Panc1 (cell line): Measurements from ENCODE around the gene POLD3. TPM values are rescaled to one million over a fixed set of nuclear protein-coding genes. Genes with fewer than 3 reads are reported as not detected.

Experiments
- ATAC-seq: fragments of 200-7000 bp; cut with Tn5 transposase; 2 replicates; pipeline ENCODE4 v1.9.1; 2020; ENCODE audit warnings: mild to moderate bottlenecking, moderate library complexity
- BruUV-seq: library from RNA; stranded (reverse); fragments of 400-500 nt; replicated peaks from 2 replicates; lab custom pipeline; 2021; lab: Mats Ljungman, UMichigan
- CTCF ChIA-PET: fragments of 300-600 bp; sonication (Branson Sonifier 250); formaldehyde crosslinking; loops from one replicate; lab custom pipeline; 2022; ENCODE audit warnings: antibody characterized with exemption; lab: Charles Lee
- POLR2A ChIA-PET: fragments of 300-600 bp; sonication (Branson Sonifier 250); formaldehyde crosslinking; loops from one replicate; lab custom pipeline; 2022; ENCODE audit warnings: antibody characterized with exemption; lab: Charles Lee
- DNase-seq: peaks from one replicate; pipeline ENCODE4 v3.0.0-alpha.2; 2010; ENCODE audit warnings: low read depth, low spot score
- H3K27ac ChIP-seq: 2 replicates; pipeline ENCODE4 v1.5.1; 2011; ENCODE audit warnings: mild to moderate bottlenecking, low read length, inconsistent platforms
- H3K27me3 ChIP-seq: fragments of 200-500 bp; sonication (Bioruptor generic); 2 replicates; pipeline ENCODE4 v1.6.0; 2014; ENCODE audit warnings: low read length, inconsistent platforms; ENCODE audit not compliant: control insufficient read depth, insufficient read depth
- H3K36me3 ChIP-seq: fragments of 200-500 bp; sonication (Bioruptor generic); 2 replicates; pipeline ENCODE4 v1.5.1; 2014; ENCODE audit warnings: inconsistent platforms, mild to moderate bottlenecking, low read length, moderate library complexity; ENCODE audit not compliant: control insufficient read depth, insufficient read depth
- H3K4me1 ChIP-seq: 2 replicates; pipeline ENCODE4 v1.5.1; 2011; ENCODE audit warnings: inconsistent platforms, mild to moderate bottlenecking, low read length, moderate library complexity; ENCODE audit not compliant: control insufficient read depth, insufficient read depth
- H3K4me3 ChIP-seq, 2 experiments: 2 replicates each; pipeline ENCODE4 v1.5.1; 2011 to 2012; ENCODE audit warnings: low read depth in 2 of 2, low read length in 2 of 2, mild to moderate bottlenecking in 2 of 2, inconsistent platforms in 1 of 2, moderate library complexity in 1 of 2
- H3K9me3 ChIP-seq: fragments of 200-500 bp; sonication (Bioruptor generic); 2 replicates; pipeline ENCODE4 v1.5.1; 2014; ENCODE audit warnings: low read depth, mild to moderate bottlenecking, inconsistent platforms, low read length, moderate library complexity; ENCODE audit not compliant: control insufficient read depth, insufficient read depth
- POLR2AphosphoS5 ChIP-seq: IDR thresholded peaks from 2 replicates; pipeline ENCODE4 v1.6.1; 2012; ENCODE audit warnings: mild to moderate bottlenecking, low read depth, low read length, moderate library complexity
- SIN3A ChIP-seq: IDR thresholded peaks from 2 replicates; pipeline ENCODE4 v1.6.1; 2012; ENCODE audit warnings: low read depth, mild to moderate bottlenecking, low read length, moderate library complexity, borderline replicate concordance; ENCODE audit not compliant: insufficient read depth
- TCF7L2 ChIP-seq: IDR thresholded peaks from 2 replicates; pipeline ENCODE4 v1.6.1; 2011; ENCODE audit warnings: mild to moderate bottlenecking, low read depth, low read length, inconsistent platforms
- in situ Hi-C: cut with HindIII; loops from 2 replicates; pipeline ENCODE4 v1.10.0; 2016; ENCODE audit warnings: low sequenced_read_pairs, low pct_unique_long_range_greater_than_20kb
- intact Hi-C: fragments of 100-400 bp; cut with micrococcal nuclease; formaldehyde crosslinking; loops from one replicate; pipeline ENCODE4 v1.10.0; 2022; ENCODE audit not compliant: unreplicated experiment
- total RNA-seq: library from RNA; stranded (reverse); gene quantifications from one replicate; pipeline ENCODE4 v1.2.1, GENCODE V29; 2021; ENCODE audit not compliant: unreplicated experiment
- TF ChIP-seq, protein P1 (sequence below), 2 experiments: IDR thresholded peaks; 2 replicates each; pipeline ENCODE4 v1.6.1; 2011 to 2012; ENCODE audit warnings: low read depth in 2 of 2, control low read depth in 1 of 2, low read length in 1 of 2, mild to moderate bottlenecking in 1 of 2, moderate library complexity in 1 of 2; ENCODE audit not compliant: insufficient read depth in 1 of 2
- TF ChIP-seq, protein P2 (sequence below): fragments of 450-650 bp; IDR thresholded peaks from 2 replicates; pipeline ENCODE4 v1.5.1; 2017; ENCODE audit warnings: mild to moderate bottlenecking

The POLD3 gene
- total RNA-seq, 1 experiment from 2014 or later = 31.7 TPM

DNA sequence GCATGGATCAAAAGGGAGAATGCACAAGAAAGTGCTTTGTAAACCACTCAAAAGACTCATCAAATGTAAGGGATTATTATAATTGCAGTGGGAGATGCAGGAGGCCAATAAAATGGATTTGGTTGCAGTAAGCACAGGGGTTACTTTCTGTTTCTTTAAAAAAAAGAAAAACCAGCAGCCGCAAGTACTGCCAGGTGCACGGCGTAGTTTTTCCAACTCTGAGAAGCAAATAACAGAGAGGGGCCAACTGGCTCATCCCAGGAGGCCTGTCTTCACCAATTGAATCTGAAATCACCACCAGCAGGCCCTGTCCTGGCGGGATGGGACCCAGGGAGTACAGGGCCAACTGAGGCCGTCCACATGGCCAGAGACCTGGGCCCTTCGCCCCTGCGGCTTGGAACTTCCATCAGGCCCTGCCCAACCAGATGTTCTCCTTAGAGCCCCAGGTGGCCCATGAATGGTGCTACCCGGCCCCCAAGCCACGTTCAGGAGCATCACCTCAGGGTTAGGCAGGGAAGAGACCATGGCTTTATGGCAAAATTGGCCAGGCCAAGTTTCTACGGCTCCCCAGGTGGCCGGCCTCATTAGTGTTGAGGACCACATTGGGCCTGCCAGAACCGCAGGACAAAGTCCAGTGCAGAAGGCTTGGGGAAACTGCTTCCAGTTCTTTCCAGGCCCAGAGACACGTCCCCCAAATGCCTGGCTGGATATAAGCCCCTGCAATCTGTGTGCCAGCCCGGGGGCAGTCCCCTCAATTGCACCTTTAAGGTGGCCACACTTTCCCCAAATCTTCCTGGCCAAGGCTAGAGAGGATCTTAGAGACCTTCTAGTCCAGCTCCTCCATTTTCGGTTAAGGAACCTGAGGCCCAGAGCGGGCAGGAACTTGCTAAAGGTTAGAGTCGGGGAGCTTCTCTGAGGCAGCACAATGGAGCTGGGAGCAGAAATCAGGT lies 77.1 kb downstream of the POLD3 start:
- Histone ChIP-seq H3K4me1 (no peaks in the 10 kb centered on the region), H3K9me3 (no peaks in the 10 kb centered on the region), H3K27me3 (no peaks in the 10 kb centered on the region), H3K36me3 (no peaks in the 10 kb centered on the region), H3K4me3 (no peak overlapping the region), H3K27ac (no peak overlapping the region)
- ChIA-PET POLR2A (interaction anchor here (0.6 kb wide), 1 partner anchor 1397 kb away, joined by 3 read pairs; no protein-coding TSS in a partner anchor), CTCF (no interaction called here)
- DNase-seq (no peak), ATAC-seq (no peak)
- intact Hi-C loops = no loop called here
- no TSS peak for BruUV-seq
- in situ Hi-C loops = no loop called here
- TF ChIP-seq, protein P1, sequence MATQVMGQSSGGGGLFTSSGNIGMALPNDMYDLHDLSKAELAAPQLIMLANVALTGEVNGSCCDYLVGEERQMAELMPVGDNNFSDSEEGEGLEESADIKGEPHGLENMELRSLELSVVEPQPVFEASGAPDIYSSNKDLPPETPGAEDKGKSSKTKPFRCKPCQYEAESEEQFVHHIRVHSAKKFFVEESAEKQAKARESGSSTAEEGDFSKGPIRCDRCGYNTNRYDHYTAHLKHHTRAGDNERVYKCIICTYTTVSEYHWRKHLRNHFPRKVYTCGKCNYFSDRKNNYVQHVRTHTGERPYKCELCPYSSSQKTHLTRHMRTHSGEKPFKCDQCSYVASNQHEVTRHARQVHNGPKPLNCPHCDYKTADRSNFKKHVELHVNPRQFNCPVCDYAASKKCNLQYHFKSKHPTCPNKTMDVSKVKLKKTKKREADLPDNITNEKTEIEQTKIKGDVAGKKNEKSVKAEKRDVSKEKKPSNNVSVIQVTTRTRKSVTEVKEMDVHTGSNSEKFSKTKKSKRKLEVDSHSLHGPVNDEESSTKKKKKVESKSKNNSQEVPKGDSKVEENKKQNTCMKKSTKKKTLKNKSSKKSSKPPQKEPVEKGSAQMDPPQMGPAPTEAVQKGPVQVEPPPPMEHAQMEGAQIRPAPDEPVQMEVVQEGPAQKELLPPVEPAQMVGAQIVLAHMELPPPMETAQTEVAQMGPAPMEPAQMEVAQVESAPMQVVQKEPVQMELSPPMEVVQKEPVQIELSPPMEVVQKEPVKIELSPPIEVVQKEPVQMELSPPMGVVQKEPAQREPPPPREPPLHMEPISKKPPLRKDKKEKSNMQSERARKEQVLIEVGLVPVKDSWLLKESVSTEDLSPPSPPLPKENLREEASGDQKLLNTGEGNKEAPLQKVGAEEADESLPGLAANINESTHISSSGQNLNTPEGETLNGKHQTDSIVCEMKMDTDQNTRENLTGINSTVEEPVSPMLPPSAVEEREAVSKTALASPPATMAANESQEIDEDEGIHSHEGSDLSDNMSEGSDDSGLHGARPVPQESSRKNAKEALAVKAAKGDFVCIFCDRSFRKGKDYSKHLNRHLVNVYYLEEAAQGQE (IDR thresholded peaks at IDR 0.05; ENCODE audit: insufficient read depth in 1 of 2, low read depth in 2 of 2, low read length in 1 of 2) = no peak
- TF ChIP-seq SIN3A = no peak
- no peak for TF ChIP-seq TCF7L2

DNA sequence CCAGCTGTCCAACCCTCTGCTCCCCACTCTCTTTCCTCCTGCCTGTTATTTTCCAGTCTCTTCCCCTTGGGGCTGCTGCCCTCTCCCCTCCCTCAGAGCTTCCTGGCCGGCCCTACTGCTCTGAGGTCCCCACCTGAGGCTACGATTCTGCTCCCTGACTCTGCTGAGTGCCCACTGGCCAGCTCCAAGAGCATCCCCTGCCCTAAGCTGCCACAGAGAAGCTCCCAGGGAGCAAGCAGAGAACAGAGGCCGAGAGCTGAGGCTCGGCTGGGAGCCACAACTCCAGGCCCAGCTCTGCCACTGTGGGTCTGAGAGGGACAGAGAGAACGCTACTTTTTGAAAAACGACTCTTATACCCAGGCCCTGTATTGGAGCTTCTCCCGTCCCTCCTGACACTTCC lies 77.8 kb downstream of the POLD3 start:
- no peak overlapping the region for H3K4me3 ChIP-seq
- TF ChIP-seq, protein P1 (IDR thresholded peaks at IDR 0.05; ENCODE audit: insufficient read depth in 1 of 2, low read depth in 2 of 2, low read length in 1 of 2) = no peak
- no peak for TF ChIP-seq POLR2AphosphoS5
- TF ChIP-seq SIN3A = no peak
- TF ChIP-seq, protein P2, sequence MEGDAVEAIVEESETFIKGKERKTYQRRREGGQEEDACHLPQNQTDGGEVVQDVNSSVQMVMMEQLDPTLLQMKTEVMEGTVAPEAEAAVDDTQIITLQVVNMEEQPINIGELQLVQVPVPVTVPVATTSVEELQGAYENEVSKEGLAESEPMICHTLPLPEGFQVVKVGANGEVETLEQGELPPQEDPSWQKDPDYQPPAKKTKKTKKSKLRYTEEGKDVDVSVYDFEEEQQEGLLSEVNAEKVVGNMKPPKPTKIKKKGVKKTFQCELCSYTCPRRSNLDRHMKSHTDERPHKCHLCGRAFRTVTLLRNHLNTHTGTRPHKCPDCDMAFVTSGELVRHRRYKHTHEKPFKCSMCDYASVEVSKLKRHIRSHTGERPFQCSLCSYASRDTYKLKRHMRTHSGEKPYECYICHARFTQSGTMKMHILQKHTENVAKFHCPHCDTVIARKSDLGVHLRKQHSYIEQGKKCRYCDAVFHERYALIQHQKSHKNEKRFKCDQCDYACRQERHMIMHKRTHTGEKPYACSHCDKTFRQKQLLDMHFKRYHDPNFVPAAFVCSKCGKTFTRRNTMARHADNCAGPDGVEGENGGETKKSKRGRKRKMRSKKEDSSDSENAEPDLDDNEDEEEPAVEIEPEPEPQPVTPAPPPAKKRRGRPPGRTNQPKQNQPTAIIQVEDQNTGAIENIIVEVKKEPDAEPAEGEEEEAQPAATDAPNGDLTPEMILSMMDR = no peak
- no peak for TF ChIP-seq TCF7L2
- no peaks in the 10 kb centered on the region for H3K27me3 ChIP-seq
- DNase-seq (no peak), ATAC-seq (no peak)
- BruUV-seq = no TSS peak
- no peak overlapping the region for H3K27ac ChIP-seq
- no peaks in the 10 kb centered on the region for H3K4me1 ChIP-seq
- ChIA-PET POLR2A (interaction anchor here (0.6 kb wide), 1 partner anchor 1398 kb away, joined by 3 read pairs; no protein-coding TSS in a partner anchor), CTCF (no interaction called here)
- intact Hi-C loops = no loop called here
- no peaks in the 10 kb centered on the region for H3K36me3 ChIP-seq
- in situ Hi-C loops = no loop called here
- H3K9me3 ChIP-seq = no peaks in the 10 kb centered on the region
